H1 (cell line): ENCODE data around the gene MAML3. TPM values are rescaled to one million over a fixed set of nuclear protein-coding genes. Genes with fewer than 3 reads are reported as not detected.

Experiments used
- CTCF ChIA-PET: fragments of 300-600 bp; sonication (Branson Sonifier 250); formaldehyde crosslinking; loops from one replicate; lab custom pipeline; 2021; ENCODE audit not compliant: partially characterized antibody; lab: Charles Lee
- POLR2A ChIA-PET: fragments of 300-600 bp; sonication (Branson Sonifier 250); formaldehyde crosslinking; loops from one replicate; lab custom pipeline; 2021; ENCODE audit warnings: inconsistent platforms; ENCODE audit not compliant: partially characterized antibody; lab: Charles Lee
- DNase-seq, 2 experiments: peaks; one replicate each; pipeline versions ENCODE4 v3.0.0 to v3.0.0-alpha.2; 2010 to 2022; ENCODE audit warnings: low spot score in 2 of 2, low read depth in 1 of 2, mixed read lengths in 1 of 2
- FAIRE-seq: peaks from 2 replicates; lab custom pipeline; 2011; peaks lifted over from hg19 to GRCh38; lab: Jason Lieb, UNC
- H2AFZ ChIP-seq: 2 replicates; pipeline ENCODE4 v1.8.1; 2012; ENCODE audit warnings: low read length, inconsistent platforms
- H2AK5ac ChIP-seq: 2 replicates; pipeline ENCODE4 v1.6.1; 2013; ENCODE audit warnings: low read depth, low read length
- H2BK120ac ChIP-seq: replicated peaks from 2 replicates; pipeline ENCODE3; 2013; ENCODE audit warnings: low read depth, low read length, inconsistent platforms
- H2BK12ac ChIP-seq: 2 replicates; pipeline ENCODE4 v1.6.1; 2013; ENCODE audit warnings: low read depth, low read length
- H2BK15ac ChIP-seq: 2 replicates; pipeline ENCODE4 v1.6.1; 2013; ENCODE audit warnings: low read length
- H2BK20ac ChIP-seq: 2 replicates; pipeline ENCODE4 v1.6.1; 2013; ENCODE audit warnings: low read length
- H2BK5ac ChIP-seq: 2 replicates; pipeline ENCODE4 v1.6.1; 2013; ENCODE audit warnings: low read depth, low read length
- H3K14ac ChIP-seq: 2 replicates; pipeline ENCODE4 v1.6.1; 2013; ENCODE audit warnings: inconsistent platforms; ENCODE audit not compliant: insufficient read length
- H3K18ac ChIP-seq: 2 replicates; pipeline ENCODE4 v1.6.1; 2013; ENCODE audit warnings: low read length; ENCODE audit errors: extremely low read depth
- H3K23ac ChIP-seq: 2 replicates; pipeline ENCODE4 v1.6.1; 2013; ENCODE audit warnings: inconsistent platforms; ENCODE audit not compliant: insufficient read length
- H3K23me2 ChIP-seq: 2 replicates; pipeline ENCODE4 v1.6.1; 2013; ENCODE audit warnings: low read depth, low read length
- H3K27ac ChIP-seq: 2 replicates; pipeline ENCODE4 v1.6.1; 2011; ENCODE audit warnings: low read depth, low read length, inconsistent platforms
- H3K27me3 ChIP-seq, 4 experiments: replicated peaks in 1 of 4; 1 replicate in 1 of 4; 2 replicates in 3 of 4; pipeline versions ENCODE4 v1.6.1 to v1.8.1; 2011 to 2013; ENCODE audit warnings: low read length in 3 of 4, mild to moderate bottlenecking in 3 of 4, inconsistent platforms in 2 of 4, mixed read lengths in 2 of 4, moderate library complexity in 1 of 4; ENCODE audit not compliant: control insufficient read depth in 3 of 4, insufficient read depth in 3 of 4; ENCODE audit errors: extremely low read depth in 1 of 4
- H3K36me3 ChIP-seq, 4 experiments: 2 replicates each; pipeline versions ENCODE4 v1.6.1 to v1.8.1; 2011 to 2013; ENCODE audit warnings: mild to moderate bottlenecking in 4 of 4, low read length in 3 of 4, moderate library complexity in 2 of 4, control low read depth in 1 of 4, inconsistent platforms in 1 of 4; ENCODE audit not compliant: insufficient read depth in 4 of 4, control insufficient read depth in 2 of 4
- H3K4ac ChIP-seq: replicated peaks from 2 replicates; pipeline ENCODE3; 2013; ENCODE audit warnings: low read length, low read depth, mixed read lengths, inconsistent platforms; ENCODE audit not compliant: insufficient read length
- H3K4me1 ChIP-seq, 4 experiments: replicated peaks in 1 of 4; 1 replicate in 1 of 4; 2 replicates in 3 of 4; pipeline versions ENCODE4 v1.6.1 to v1.8.1; 2011 to 2013; ENCODE audit warnings: low read length in 3 of 4, inconsistent platforms in 2 of 4, mixed read lengths in 1 of 4; ENCODE audit not compliant: insufficient read depth in 4 of 4, control insufficient read depth in 3 of 4
- H3K4me2 ChIP-seq, 2 experiments: 2 replicates each; pipeline versions ENCODE4 v1.6.1 to v1.8.1; 2011 to 2013; ENCODE audit warnings: low read depth in 2 of 2, low read length in 2 of 2, control low read depth in 1 of 2, inconsistent platforms in 1 of 2, mild to moderate bottlenecking in 1 of 2; ENCODE audit not compliant: insufficient read depth in 1 of 2
- H3K4me3 ChIP-seq, 4 experiments: fragments of 200-600, 300-600 bp in 1 of 4; sonication (generic), shearing (Covaris generic), sonication (Bioruptor Twin) in 1 of 4; 2 replicates each; pipeline versions ENCODE4 v1.5.1 to v1.8.1; 2011 to 2016; ENCODE audit warnings: low read length in 4 of 4, low read depth in 3 of 4, control low read depth in 2 of 4, inconsistent platforms in 2 of 4, mild to moderate bottlenecking in 2 of 4, mixed read lengths in 1 of 4, moderate library complexity in 1 of 4; ENCODE audit not compliant: insufficient read depth in 2 of 4; ENCODE audit errors: extremely low read depth in 1 of 4
- H3K56ac ChIP-seq: replicated peaks from 2 replicates; pipeline ENCODE3; 2013; ENCODE audit warnings: low read depth, mild to moderate bottlenecking, mixed read lengths, low read length, inconsistent platforms; ENCODE audit not compliant: insufficient read length
- H3K79me1 ChIP-seq: 2 replicates; pipeline ENCODE4 v1.6.1; 2013; ENCODE audit warnings: low read depth, low read length, control low read depth
- H3K79me2 ChIP-seq, 2 experiments: 2 replicates each; pipeline versions ENCODE4 v1.6.1 to v1.8.1; 2012 to 2013; ENCODE audit warnings: low read length in 2 of 2, mild to moderate bottlenecking in 2 of 2, inconsistent platforms in 1 of 2; ENCODE audit not compliant: insufficient read depth in 2 of 2, control insufficient read depth in 1 of 2
- H3K9ac ChIP-seq, 4 experiments: replicated peaks in 1 of 4; 1 replicate in 1 of 4; 2 replicates in 3 of 4; pipeline versions ENCODE4 v1.6.1 to v1.8.1; 2011 to 2013; ENCODE audit warnings: low read depth in 3 of 4, low read length in 3 of 4, control low read depth in 2 of 4, mild to moderate bottlenecking in 2 of 4, moderate library complexity in 2 of 4, inconsistent platforms in 1 of 4; ENCODE audit errors: extremely low read depth in 1 of 4
- H3K9me3 ChIP-seq, 2 experiments: 2 replicates each; pipeline versions ENCODE4 v1.6.1 to v1.8.1; 2012 to 2013; ENCODE audit warnings: mild to moderate bottlenecking in 2 of 2, moderate library complexity in 2 of 2, control low read depth in 1 of 2, inconsistent platforms in 1 of 2, low read depth in 1 of 2, low read length in 1 of 2, mixed read lengths in 1 of 2; ENCODE audit not compliant: insufficient read depth in 2 of 2
- H4K20me1 ChIP-seq, 2 experiments: replicated peaks in 1 of 2; 2 replicates each; pipeline versions ENCODE3 to v1.8.1; 2011 to 2013; ENCODE audit warnings: inconsistent platforms in 2 of 2, low read length in 2 of 2, mild to moderate bottlenecking in 1 of 2; ENCODE audit not compliant: insufficient read depth in 2 of 2, control insufficient read depth in 1 of 2
- H4K5ac ChIP-seq: 2 replicates; pipeline ENCODE4 v1.6.1; 2013; ENCODE audit warnings: low read length, low read depth, mixed read lengths, inconsistent platforms; ENCODE audit not compliant: insufficient read length
- H4K8ac ChIP-seq: 2 replicates; pipeline ENCODE4 v1.8.0; 2013; ENCODE audit warnings: mild to moderate bottlenecking, moderate library complexity, low read length, inconsistent platforms; ENCODE audit not compliant: insufficient read depth; ENCODE audit errors: extremely low read depth
- H4K91ac ChIP-seq: replicated peaks from 2 replicates; pipeline ENCODE3; 2013; ENCODE audit warnings: low read length, mixed read lengths, inconsistent platforms; ENCODE audit not compliant: insufficient read length
- BRCA1 ChIP-seq: IDR thresholded peaks from 2 replicates; pipeline ENCODE4 v1.6.1; 2012; ENCODE audit warnings: low read depth, low read length, improper control_type of control experiment
- CBX8 ChIP-seq: fragments of 300-800, 300-1000 bp; sonication (generic); IDR thresholded peaks from 2 replicates; pipeline ENCODE4 v1.7.1; 2016; ENCODE audit warnings: low read depth, low read length, borderline replicate concordance
- CHD2 ChIP-seq: IDR thresholded peaks from 2 replicates; pipeline ENCODE4 v1.6.1; 2012; ENCODE audit warnings: low read length, improper control_type of control experiment
- EGR1 ChIP-seq: IDR thresholded peaks from 2 replicates; pipeline ENCODE4 v1.6.1; 2011; ENCODE audit warnings: low read depth, low read length, borderline replicate concordance
- JUN ChIP-seq: IDR thresholded peaks from 2 replicates; pipeline ENCODE4 v1.6.1; 2011; ENCODE audit warnings: low read depth, mild to moderate bottlenecking, improper control_type of control experiment, low read length
- KDM1A ChIP-seq: fragments of 200-600, 300-600 bp; sonication (generic); IDR thresholded peaks from 2 replicates; pipeline ENCODE4 v1.7.1; 2016; ENCODE audit warnings: mild to moderate bottlenecking, low read length, borderline replicate concordance
- PHF8 ChIP-seq: fragments of 200-600 bp; sonication (generic); conservative IDR thresholded peaks from 2 replicates; pipeline ENCODE4 v1.7.1; 2012; ENCODE audit warnings: low read depth, mild to moderate bottlenecking, inconsistent platforms, low read length, moderate library complexity
- POLR2AphosphoS5 ChIP-seq: IDR thresholded peaks from 2 replicates; pipeline ENCODE4 v1.6.1; 2011; ENCODE audit warnings: low read depth, low read length
- SAP30 ChIP-seq: fragments of 300-600 bp; sonication (generic); IDR thresholded peaks from 2 replicates; pipeline ENCODE4 v1.7.1; 2012; ENCODE audit warnings: low read length, moderate library complexity, mild to moderate bottlenecking, inconsistent platforms; ENCODE audit not compliant: insufficient read depth, insufficient replicate concordance
- TBP ChIP-seq: IDR thresholded peaks from 2 replicates; pipeline ENCODE4 v1.6.1; 2011; ENCODE audit warnings: low read depth, low read length, improper control_type of control experiment
- TCF12 ChIP-seq: IDR thresholded peaks from 2 replicates; pipeline ENCODE4 v1.6.1; 2011; ENCODE audit warnings: low read depth, mild to moderate bottlenecking, low read length
- WGBS, 2 experiments: shearing (Covaris generic) in 1 of 2; methylation state at CpG; one replicate each; pipeline versions ENCODE4 v1.1.6 to v1.1.7; 2013 to 2015; ENCODE audit warnings: low lambda C conversion rate in 2 of 2, mixed read lengths in 2 of 2, inconsistent platforms in 1 of 2, low coverage in 1 of 2, missing lambda C conversion rate in 1 of 2; ENCODE audit not compliant: insufficient replicate concordance in 2 of 2, insufficient coverage in 1 of 2, insufficient read length in 1 of 2; ENCODE audit errors: extremely low coverage in 1 of 2, missing lambda C conversion rate in 1 of 2; 5-methylcytosine and 5-hydroxymethylcytosine counted together
- polyA plus RNA-seq, 7 experiments: library from polyadenylated mRNA; depleted of rRNA in 3 of 7; stranded (reverse) in 5 of 7; unstranded in 2 of 7; fragments of >200 nt in 5 of 7; fragments of 200-250 nt in 2 of 7; gene quantifications; 1 replicate in 5 of 7; 2 replicates in 1 of 7; 4 replicates in 1 of 7; pipeline versions ENCODE4 v1.2.1 to v1.2.3, GENCODE V29; 2011 to 2013; ENCODE audit warnings: missing spikeins in 2 of 7, mixed read lengths in 2 of 7
- total RNA-seq: library from RNA; stranded (reverse); fragmentation: NEBNext Ultra II Directional; extraction: Animal tissue kit (Norgen Biotek cat#: 25700); gene quantifications from 2 replicates; pipeline ENCODE4 v1.2.1, GENCODE V29; 2021
- TF ChIP-seq, protein P1 (sequence below): IDR thresholded peaks from 2 replicates; pipeline ENCODE4 v1.6.1; 2011; ENCODE audit warnings: low read depth, mild to moderate bottlenecking, low read length; ENCODE audit not compliant: insufficient read depth
- TF ChIP-seq, protein P2 (sequence below): IDR thresholded peaks from 2 replicates; pipeline ENCODE4 v1.6.1; 2012; ENCODE audit warnings: inconsistent platforms

MAML3 gene
- total and polyA plus RNA-seq, 2 of the 8 experiments (the other 6 are each of a cell fraction or from before 2014, with no cell fraction given) = 2.1 to 5.7 TPM

DNA sequence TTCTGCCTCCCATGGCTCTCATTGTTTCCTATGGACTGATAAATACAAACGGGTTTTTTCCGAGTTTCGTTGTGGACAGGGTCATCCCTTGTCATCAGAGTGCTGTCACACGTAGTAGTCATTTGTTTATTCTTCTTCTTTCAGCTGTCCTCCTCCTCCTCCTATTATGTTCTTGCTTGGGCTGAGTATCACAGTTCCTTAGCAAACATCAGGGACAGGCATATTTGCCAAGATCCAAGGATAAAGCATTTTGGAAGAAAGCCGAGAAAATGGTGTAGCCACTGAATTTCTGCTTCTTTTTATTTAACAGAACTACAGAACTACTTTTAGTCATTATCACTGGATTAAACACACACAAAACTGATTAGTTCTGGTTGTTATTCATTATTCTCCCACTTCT, 167.9 kb downstream of the MAML3 start:
- H3K18ac ChIP-seq = no peak overlapping the region
- no peaks in the 10 kb centered on the region; a peak in 1 of 7 replicates for H3K27me3 ChIP-seq
- no peak overlapping the region for H2BK120ac ChIP-seq
- no peaks in the 10 kb centered on the region for H3K36me3 ChIP-seq
- no peak overlapping the region for H2AK5ac ChIP-seq
- peaks cover 5 to 11% (median 7%) of the 10 kb centered on the region in 4 experiments; a peak in 6 of 7 replicates for H3K4me1 ChIP-seq
- no peak overlapping the region for H2BK20ac ChIP-seq
- no peak overlapping the region for H3K4ac ChIP-seq
- no peaks in the 10 kb centered on the region for H3K79me1 ChIP-seq
- no peak overlapping the region for H3K14ac ChIP-seq
- no peak overlapping the region for H4K91ac ChIP-seq
- no peaks in the 10 kb centered on the region for H3K79me2 ChIP-seq
- 90% methylated on average over 5 of the region's 5 CpGs; no CpG with 5 or more reads in 1 of the 2 experiments for WGBS, 2 experiments
- no peak for FAIRE-seq
- no peak for DNase-seq
- no peak overlapping the region for H2AFZ ChIP-seq
- no peaks in the 10 kb centered on the region for H4K20me1 ChIP-seq
- no peak overlapping the region for H4K8ac ChIP-seq
- H2BK15ac ChIP-seq = no peak overlapping the region
- H3K4me3 ChIP-seq = no peak overlapping the region
- H3K23ac ChIP-seq = no peak overlapping the region
- ChIA-PET POLR2A (no interaction called here), CTCF (interaction anchor here (0.7 to 1.7 kb wide), 4 partner anchors 26 to 369 kb away, joined by 3 to 6 read pairs (median 4); no protein-coding TSS in a partner anchor)
- H3K9ac ChIP-seq = no peak overlapping the region
- H3K56ac ChIP-seq = no peak overlapping the region
- H2BK5ac ChIP-seq = no peak overlapping the region
- no peak overlapping the region for H4K5ac ChIP-seq
- H3K4me2 ChIP-seq = no peak overlapping the region
- no peak overlapping the region for H3K27ac ChIP-seq
- no peaks in the 10 kb centered on the region for H3K9me3 ChIP-seq
- H2BK12ac ChIP-seq = no peak overlapping the region
- H3K23me2 ChIP-seq = no peaks in the 10 kb centered on the region
- TF ChIP-seq, protein P1, sequence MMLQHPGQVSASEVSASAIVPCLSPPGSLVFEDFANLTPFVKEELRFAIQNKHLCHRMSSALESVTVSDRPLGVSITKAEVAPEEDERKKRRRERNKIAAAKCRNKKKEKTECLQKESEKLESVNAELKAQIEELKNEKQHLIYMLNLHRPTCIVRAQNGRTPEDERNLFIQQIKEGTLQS = no peak
- TF ChIP-seq BRCA1 (no peak), CHD2 (no peak), POLR2AphosphoS5 (no peak), CBX8 (no peak), KDM1A (no peak), EGR1 (no peak), PHF8 (no peak), SAP30 (no peak), TCF12 (no peak), TBP (no peak), JUN (no peak)
- TF ChIP-seq, protein P2, sequence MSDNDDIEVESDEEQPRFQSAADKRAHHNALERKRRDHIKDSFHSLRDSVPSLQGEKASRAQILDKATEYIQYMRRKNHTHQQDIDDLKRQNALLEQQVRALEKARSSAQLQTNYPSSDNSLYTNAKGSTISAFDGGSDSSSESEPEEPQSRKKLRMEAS = no peak
